HPDE6-E6E7 (cell line): ENCODE measurements around the gene MIEF1.

Experiments
- DNase-seq: peaks from one replicate; pipeline ENCODE4 v3.0.0; 2011; ENCODE audit warnings: missing footprints; ENCODE audit errors: extremely low spot score

The MIEF1 gene

GRCh38 chr22:39502109-39502788 lies at the start of gene MIEF1:
MIEF1 (plus strand) TSS chr22:39502290; CDS start chr22:39511295, 9,005 bp downstream.
- peak; percentile 82 for DNase-seq

- DNase-seq, result no peak
Observed at GRCh38 chr22:39452740-39453040, 49.4 kb upstream of the MIEF1 start.

GRCh38 chr22:39453765-39454378 lies 48.2 kb upstream of the MIEF1 start:
- DNase-seq, result no peak

GRCh38 chr22:39454385-39454871 lies 47.7 kb upstream of the MIEF1 start:
- DNase-seq, result no peak

- DNase-seq, result no peak
Observed at GRCh38 chr22:39456522-39457197, 45.4 kb upstream of the MIEF1 start, which contains the start of gene MGAT3. MGAT3 (plus strand) TSS chr22:39457012; CDS start chr22:39487348, 30,336 bp downstream.

GRCh38 chr22:39457198-39457555 lies 44.9 kb upstream of the MIEF1 start:
- DNase-seq, result no peak

- DNase-seq, result no peak
Observed at GRCh38 chr22:39457556-39458443, 44.3 kb upstream of the MIEF1 start.

GRCh38 chr22:39458444-39459083 lies 43.5 kb upstream of the MIEF1 start:
- DNase-seq, result no peak

- DNase-seq, result no peak
Observed at GRCh38 chr22:39459681-39460080, 42.4 kb upstream of the MIEF1 start.

- no peak for DNase-seq
Observed at GRCh38 chr22:39462443-39463221, 39.5 kb upstream of the MIEF1 start.

GRCh38 chr22:39463277-39463676 lies 38.8 kb upstream of the MIEF1 start:
- DNase-seq, result no peak

- no peak for DNase-seq
Observed at GRCh38 chr22:39463931-39464390, 38.1 kb upstream of the MIEF1 start.

- no peak for DNase-seq
Observed at GRCh38 chr22:39466228-39467006, 35.7 kb upstream of the MIEF1 start.

- no peak for DNase-seq
Observed at GRCh38 chr22:39467390-39467895, 34.6 kb upstream of the MIEF1 start.

- DNase-seq, result no peak
Observed at GRCh38 chr22:39468487-39469325, 33.4 kb upstream of the MIEF1 start.

- no peak for DNase-seq
Observed at GRCh38 chr22:39469326-39469680, 32.8 kb upstream of the MIEF1 start.

- DNase-seq, result no peak
Observed at GRCh38 chr22:39469681-39470450, 32.2 kb upstream of the MIEF1 start.
